IMR-90 (cell line): ENCODE results near the gene AFF2. TPM values are rescaled to one million over a fixed set of nuclear protein-coding genes. Genes with fewer than 3 reads are reported as not detected.

Experiments used
- ATAC-seq: fragments of 200-7000 bp; cut with Tn5 transposase; 2 replicates; pipeline ENCODE4 v1.9.1; 2020; ENCODE audit warnings: low read depth, mild to moderate bottlenecking, moderate library complexity
- BruUV-seq: library from RNA; stranded (reverse); fragments of 400-500 nt; replicated peaks from 2 replicates; lab custom pipeline; 2021; lab: Mats Ljungman, UMichigan
- CTCF ChIA-PET: fragments of 300-600 bp; formaldehyde crosslinking; extraction: SDS; loops from one replicate; lab custom pipeline; 2021; ENCODE audit warnings: antibody characterized with exemption; lab: Yijun Ruan, JAX
- POLR2A ChIA-PET: fragments of 300-600 bp; sonication (Branson Sonifier 250); formaldehyde crosslinking; loops from one replicate; lab custom pipeline; 2022; ENCODE audit warnings: antibody characterized with exemption; ENCODE audit not compliant: unreplicated experiment; lab: Charles Lee
- DNase-seq: peaks from one replicate; pipeline ENCODE4 v3.0.0; 2013
- H2AFZ ChIP-seq: replicated peaks from 2 replicates; pipeline ENCODE3; 2013; ENCODE audit warnings: low read length, mild to moderate bottlenecking; ENCODE audit not compliant: poor library complexity
- H2AK5ac ChIP-seq: 2 replicates; pipeline ENCODE4 v1.6.1; 2013; ENCODE audit warnings: low read depth, low read length, inconsistent platforms
- H2AK9ac ChIP-seq: replicated peaks from 2 replicates; pipeline ENCODE3; 2013; ENCODE audit warnings: mild to moderate bottlenecking, low read depth, low read length, moderate library complexity; ENCODE audit not compliant: poor library complexity
- H2BK120ac ChIP-seq: 2 replicates; pipeline ENCODE4 v1.6.1; 2013; ENCODE audit warnings: low read depth, low read length, inconsistent platforms
- H2BK15ac ChIP-seq: 3 replicates; pipeline ENCODE4 v1.6.1; 2013; ENCODE audit warnings: low read depth, low read length, inconsistent platforms
- H2BK20ac ChIP-seq: 2 replicates; pipeline ENCODE4 v1.6.1; 2013; ENCODE audit warnings: low read depth, mild to moderate bottlenecking, inconsistent platforms, low read length, moderate library complexity
- H2BK5ac ChIP-seq: 2 replicates; pipeline ENCODE4 v1.6.1; 2013; ENCODE audit warnings: mild to moderate bottlenecking, low read depth, low read length, inconsistent platforms; ENCODE audit not compliant: poor library complexity, severe bottlenecking
- H3K14ac ChIP-seq: replicated peaks from 2 replicates; pipeline ENCODE4 v1.6.1; 2013; ENCODE audit warnings: low read depth, low read length, inconsistent platforms
- H3K18ac ChIP-seq: 2 replicates; pipeline ENCODE4 v1.6.1; 2013; ENCODE audit warnings: low read depth, low read length, control low read depth
- H3K23ac ChIP-seq: 2 replicates; pipeline ENCODE4 v1.6.1; 2013; ENCODE audit warnings: low read depth, low read length, inconsistent platforms
- H3K27ac ChIP-seq: 2 replicates; pipeline ENCODE4 v1.5.1; 2013; ENCODE audit warnings: mild to moderate bottlenecking, control low read depth, low read length; ENCODE audit not compliant: insufficient read depth
- H3K27me3 ChIP-seq: 2 replicates; pipeline ENCODE4 v1.6.1; 2013; ENCODE audit warnings: low read length; ENCODE audit not compliant: control insufficient read depth, insufficient read depth
- H3K36me3 ChIP-seq: 2 replicates; pipeline ENCODE4 v1.6.1; 2013; ENCODE audit warnings: low read length, mixed read lengths; ENCODE audit not compliant: control insufficient read depth, insufficient read depth
- H3K4ac ChIP-seq: 2 replicates; pipeline ENCODE4 v1.6.1; 2013; ENCODE audit warnings: low read depth, low read length, inconsistent platforms
- H3K4me1 ChIP-seq: 2 replicates; pipeline ENCODE4 v1.6.1; 2013; ENCODE audit warnings: low read length, mixed read lengths; ENCODE audit not compliant: control insufficient read depth, insufficient read depth
- H3K4me2 ChIP-seq: 2 replicates; pipeline ENCODE4 v1.6.1; 2013; ENCODE audit warnings: low read depth, mild to moderate bottlenecking, control low read depth, low read length, moderate library complexity
- H3K4me3 ChIP-seq: 2 replicates; pipeline ENCODE4 v1.5.1; 2013; ENCODE audit warnings: low read depth, mild to moderate bottlenecking, control low read depth, low read length, moderate library complexity; ENCODE audit not compliant: insufficient read depth
- H3K56ac ChIP-seq: 2 replicates; pipeline ENCODE4 v1.6.1; 2013; ENCODE audit warnings: low read length, inconsistent platforms; ENCODE audit not compliant: insufficient read depth; ENCODE audit errors: extremely low read depth
- H3K79me1 ChIP-seq, 2 experiments: 2 replicates each; pipeline ENCODE4 v1.6.1; 2013; ENCODE audit warnings: low read length in 2 of 2, inconsistent platforms in 1 of 2, low read depth in 1 of 2
- H3K9ac ChIP-seq: 2 replicates; pipeline ENCODE4 v1.6.1; 2013; ENCODE audit warnings: low read depth, low read length, control low read depth
- H3K9me1 ChIP-seq: 2 replicates; pipeline ENCODE4 v1.6.1; 2013; ENCODE audit warnings: low read length, inconsistent platforms; ENCODE audit not compliant: insufficient read depth
- H3K9me3 ChIP-seq: 2 replicates; pipeline ENCODE4 v1.6.1; 2013; ENCODE audit warnings: low read length; ENCODE audit not compliant: control insufficient read depth, insufficient read depth
- H4K20me1 ChIP-seq: 2 replicates; pipeline ENCODE4 v1.6.1; 2013; ENCODE audit warnings: low read length, inconsistent platforms; ENCODE audit not compliant: insufficient read depth
- H4K5ac ChIP-seq: 2 replicates; pipeline ENCODE4 v1.6.1; 2013; ENCODE audit warnings: mild to moderate bottlenecking, low read depth, low read length, control low read depth
- H4K8ac ChIP-seq, 2 experiments: 2 replicates each; pipeline ENCODE4 v1.6.1; 2013; ENCODE audit warnings: low read depth in 2 of 2, low read length in 2 of 2, control low read depth in 1 of 2, inconsistent platforms in 1 of 2
- H4K91ac ChIP-seq: 2 replicates; pipeline ENCODE4 v1.6.1; 2013; ENCODE audit warnings: low read depth, low read length, inconsistent platforms; ENCODE audit not compliant: insufficient read depth
- CHD1 ChIP-seq: IDR thresholded peaks from 2 replicates; pipeline ENCODE4 v1.6.1; 2012; ENCODE audit warnings: low read depth, low read length, improper control_type of control experiment
- CTCF ChIP-seq: conservative IDR thresholded peaks from 2 replicates; pipeline ENCODE4 v1.5.1; 2012; ENCODE audit warnings: mild to moderate bottlenecking, low read depth, low read length, improper control_type of control experiment
- FOS ChIP-seq: fragments of 150-350 bp; IDR thresholded peaks from 2 replicates; pipeline ENCODE4 v1.6.1; 2016; ENCODE audit warnings: low read depth, low read length
- MAFK ChIP-seq: IDR thresholded peaks from 2 replicates; pipeline ENCODE4 v1.6.1; 2012; ENCODE audit warnings: low read depth, low read length, improper control_type of control experiment
- MAZ ChIP-seq: IDR thresholded peaks from 2 replicates; pipeline ENCODE4 v1.6.1; 2012; ENCODE audit warnings: low read depth, mild to moderate bottlenecking, low read length, improper control_type of control experiment, moderate library complexity, borderline replicate concordance
- MXI1 ChIP-seq: IDR thresholded peaks from 2 replicates; pipeline ENCODE4 v1.6.1; 2012; ENCODE audit warnings: low read depth, mild to moderate bottlenecking, low read length, moderate library complexity, borderline replicate concordance
- NFE2L2 ChIP-seq: fragments of 150-350 bp; IDR thresholded peaks from 2 replicates; pipeline ENCODE4 v1.6.1; 2016; ENCODE audit warnings: low read depth, mild to moderate bottlenecking, low read length
- POLR2A ChIP-seq: IDR thresholded peaks from 2 replicates; pipeline ENCODE4 v1.6.1; 2012; ENCODE audit warnings: mild to moderate bottlenecking, low read depth, low read length
- RAD21 ChIP-seq: IDR thresholded peaks from 2 replicates; pipeline ENCODE4 v1.6.1; 2012; ENCODE audit warnings: low read length, improper control_type of control experiment
- SMC3 ChIP-seq: fragments of 150-350 bp; IDR thresholded peaks from 2 replicates; pipeline ENCODE4 v1.6.1; 2016; ENCODE audit warnings: low read depth, mild to moderate bottlenecking, antibody characterized with exemption, low read length, moderate library complexity
- USF2 ChIP-seq: fragments of 150-350 bp; IDR thresholded peaks from 2 replicates; pipeline ENCODE4 v1.6.1; 2017; ENCODE audit warnings: mild to moderate bottlenecking, antibody characterized with exemption, low read length, low read depth
- WGBS, 2 experiments: methylation state at CpG; one replicate each; pipeline versions ENCODE4 v1.1.5 to v1.1.7; 2013; ENCODE audit warnings: missing lambda C conversion rate in 2 of 2; ENCODE audit not compliant: insufficient read length in 1 of 2; ENCODE audit errors: extremely low coverage in 2 of 2; 5-methylcytosine and 5-hydroxymethylcytosine counted together
- dilution Hi-C: fragments of 300-500 bp; cut with HindIII; formaldehyde crosslinking; loops from one replicate; pipeline ENCODE4 v1.14.3; 2018; ENCODE audit warnings: low sequenced_read_pairs; ENCODE audit not compliant: unreplicated experiment
- in situ Hi-C: fragments of 300-500 bp; cut with MboI; formaldehyde crosslinking; loops from 3 replicates; pipeline ENCODE4 v1.14.3; 2019; ENCODE audit warnings: low sequenced_read_pairs, inconsistent platforms, mixed read lengths
- intact Hi-C: fragments of 100-400 bp; cut with micrococcal nuclease; formaldehyde crosslinking; loops from 2 replicates; pipeline ENCODE4 v1.10.0; 2022
- polyA plus RNA-seq, 3 experiments: library from polyadenylated mRNA; depleted of rRNA; stranded (reverse); fragments of >200 nt; gene quantifications; 2 replicates each; pipeline ENCODE4 v1.2.3, GENCODE V29; 2012; ENCODE audit warnings: low replicate concordance in 1 of 3
- total RNA-seq: library from RNA; depleted of rRNA; stranded (reverse); fragments of >200 nt; gene quantifications from 2 replicates; pipeline ENCODE4 v1.2.3, GENCODE V29; 2012
- TF ChIP-seq, protein P1 (sequence below): fragments of 150-350 bp; IDR thresholded peaks from 2 replicates; pipeline ENCODE4 v1.6.1; 2016; ENCODE audit warnings: low read depth, mild to moderate bottlenecking, low read length, moderate library complexity, borderline replicate concordance

Gene AFF2
- total and polyA plus RNA-seq, 2 of the 4 experiments (the other 2 are of a cell fraction) = 0.15 to 0.72 TPM

DNA sequence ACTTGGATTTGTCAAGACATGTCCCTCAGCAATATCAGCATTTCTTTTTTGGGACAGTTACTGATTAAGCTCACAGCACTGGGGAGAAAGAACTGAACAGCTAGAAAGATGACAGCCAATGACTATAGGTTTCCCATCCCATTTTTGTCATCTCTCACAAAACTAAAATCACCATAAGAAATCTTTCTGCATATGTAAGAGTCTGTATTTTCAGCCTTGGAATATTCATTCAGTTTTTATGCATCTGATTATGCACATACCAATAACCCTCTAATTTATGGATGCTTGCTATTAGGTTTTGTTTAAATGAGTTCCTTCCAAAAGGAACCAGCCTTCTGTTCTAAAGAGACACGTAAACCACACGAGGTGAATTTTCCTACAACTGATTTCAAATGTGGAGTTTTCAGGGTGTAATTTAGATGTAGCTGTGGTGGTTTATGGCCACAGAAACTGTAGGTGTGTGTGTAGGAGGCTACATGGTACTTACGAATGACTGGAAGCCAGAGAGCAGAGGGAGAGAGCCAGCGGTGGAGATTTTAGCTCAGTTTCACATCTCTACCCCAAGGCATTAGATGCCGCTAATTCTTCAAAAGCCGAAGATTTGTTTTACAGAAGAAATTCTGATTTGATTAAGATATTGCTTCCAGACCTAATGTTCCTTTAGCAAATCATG, 55.3 kb downstream of the AFF2 start:
- no CpG with 5 or more reads among the region's 6 CpGs for WGBS, 2 experiments
- CTCF ChIA-PET = no interaction called here

More for the DNA sequence above, 55.3 kb downstream of the AFF2 start:
- no peak overlapping the region for H3K4me3 ChIP-seq
- in situ Hi-C loops = no loop called here
- H3K4me1 ChIP-seq = no peaks in the 10 kb centered on the region
- no peak overlapping the region for H2BK5ac ChIP-seq
- H3K36me3 ChIP-seq = no peaks in the 10 kb centered on the region
- no peak overlapping the region for H4K91ac ChIP-seq
- BruUV-seq = no TSS peak
- no peak overlapping the region for H2BK15ac ChIP-seq
- H2AK9ac ChIP-seq = no peak overlapping the region
- H3K9me1 ChIP-seq = no peaks in the 10 kb centered on the region
- no peak overlapping the region for H3K14ac ChIP-seq
- no peak overlapping the region for H4K8ac ChIP-seq
- H2BK120ac ChIP-seq = no peak overlapping the region
- POLR2A ChIA-PET = no interaction called here
- TF ChIP-seq MXI1 (no peak), MAFK (no peak), RAD21 (no peak), SMC3 (no peak), FOS (no peak), CTCF (no peak), USF2 (no peak), NFE2L2 (no peak), POLR2A (no peak), CHD1 (no peak), MAZ (no peak)
- TF ChIP-seq, protein P1, sequence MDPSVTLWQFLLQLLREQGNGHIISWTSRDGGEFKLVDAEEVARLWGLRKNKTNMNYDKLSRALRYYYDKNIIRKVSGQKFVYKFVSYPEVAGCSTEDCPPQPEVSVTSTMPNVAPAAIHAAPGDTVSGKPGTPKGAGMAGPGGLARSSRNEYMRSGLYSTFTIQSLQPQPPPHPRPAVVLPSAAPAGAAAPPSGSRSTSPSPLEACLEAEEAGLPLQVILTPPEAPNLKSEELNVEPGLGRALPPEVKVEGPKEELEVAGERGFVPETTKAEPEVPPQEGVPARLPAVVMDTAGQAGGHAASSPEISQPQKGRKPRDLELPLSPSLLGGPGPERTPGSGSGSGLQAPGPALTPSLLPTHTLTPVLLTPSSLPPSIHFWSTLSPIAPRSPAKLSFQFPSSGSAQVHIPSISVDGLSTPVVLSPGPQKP = no peak
- ATAC-seq (no peak), DNase-seq (no peak)
- H3K9me3 ChIP-seq = peaks cover 2% of the 10 kb centered on the region; the same call in 1 of the 2 replicates
- no peaks in the 10 kb centered on the region for H4K20me1 ChIP-seq
- H3K4ac ChIP-seq = no peak overlapping the region
- no peak overlapping the region for H2AFZ ChIP-seq
- no peak overlapping the region for H3K9ac ChIP-seq
- dilution Hi-C loops = no loop called here
- H3K56ac ChIP-seq = no peak overlapping the region
- no peak overlapping the region for H3K18ac ChIP-seq
- no peaks in the 10 kb centered on the region for H3K27me3 ChIP-seq
- no peak overlapping the region for H3K27ac ChIP-seq
- H2AK5ac ChIP-seq = no peak overlapping the region
- intact Hi-C loops = no loop called here
- H3K23ac ChIP-seq = no peak overlapping the region
- H4K5ac ChIP-seq = no peak overlapping the region
- no peaks in the 10 kb centered on the region for H3K79me1 ChIP-seq
- H2BK20ac ChIP-seq = no peak overlapping the region
- no peak overlapping the region for H3K4me2 ChIP-seq
